Skeletal muscle cell (primary cell): ENCODE measurements around the gene HOXB6.

Experiments used
- DNase-seq: peaks from one replicate; pipeline ENCODE4 v3.0.0-alpha.2; 2010; ENCODE audit warnings: low read depth
- H3K4me3 ChIP-seq: 2 replicates; pipeline ENCODE4 v1.5.1; 2011; ENCODE audit warnings: low read depth, mild to moderate bottlenecking, control low read depth, low read length, moderate library complexity

Gene HOXB6

GRCh38 chr17:48597778-48598631, 6.8 kb downstream of the HOXB6 start:
- peak overlapping the region; percentile 51 for H3K4me3 ChIP-seq
- no peak for DNase-seq

GRCh38 chr17:48597528-48597777, 7.3 kb downstream of the HOXB6 start:
- peak overlapping the region; percentile 51 for H3K4me3 ChIP-seq
- no peak for DNase-seq

- H3K4me3 ChIP-seq, result peak overlapping the region; percentile 51
- no peak for DNase-seq
These were observed 7.9 kb downstream of the HOXB6 start for GRCh38 chr17:48596735-48597527.

- peak overlapping the region; percentile 51 for H3K4me3 ChIP-seq
- DNase-seq, result no peak
These were observed 8.6 kb downstream of the HOXB6 start for GRCh38 chr17:48596000-48596734.

GRCh38 chr17:48595278-48595999, 9.3 kb downstream of the HOXB6 start:
- DNase-seq, result no peak
- peak overlapping the region; percentile 51 for H3K4me3 ChIP-seq

GRCh38 chr17:48594538-48595277, 10.1 kb downstream of the HOXB6 start:
- H3K4me3 ChIP-seq, result peak overlapping the region; percentile 5
- DNase-seq, result no peak

- peak overlapping the region; percentile 44 for H3K4me3 ChIP-seq
- no peak for DNase-seq
These were observed 10.8 kb downstream of the HOXB6 start for GRCh38 chr17:48593840-48594537.

GRCh38 chr17:48593126-48593829, 11.5 kb downstream of the HOXB6 start, which contains the start of gene HOXB5:
Gene HOXB5 (minus strand): TSS chr17:48593779. CDS start chr17:48593682, 97 bp downstream.
- H3K4me3 ChIP-seq, result peak within 1 kb of the TSS; percentile 44
- DNase-seq, result no peak

- DNase-seq, result no peak
- peak overlapping the region; percentile 44 for H3K4me3 ChIP-seq
These were observed 12.2 kb downstream of the HOXB6 start for GRCh38 chr17:48592577-48592976.

GRCh38 chr17:48592057-48592514, 12.7 kb downstream of the HOXB6 start:
- peak overlapping the region; percentile 44 for H3K4me3 ChIP-seq
- DNase-seq, result no peak

- peak overlapping the region; percentile 44 for H3K4me3 ChIP-seq
These were observed 13.3 kb downstream of the HOXB6 start for GRCh38 chr17:48591255-48592056.

GRCh38 chr17:48590607-48591161, 14.1 kb downstream of the HOXB6 start:
- peak overlapping the region; percentile 24 for H3K4me3 ChIP-seq
- DNase-seq, result no peak

More at GRCh38 chr17:48591255-48592056, 13.3 kb downstream of the HOXB6 start:
- no peak for DNase-seq

- no peak for DNase-seq
- peak within 1 kb of the TSS; percentile 60 for H3K4me3 ChIP-seq
These were observed 14.8 kb downstream of the HOXB6 start, which contains the start of gene HOXB3 for GRCh38 chr17:48589831-48590606. Gene HOXB3 (minus strand): TSS chr17:48590241. CDS start chr17:48552474, 37,767 bp downstream.

- peak overlapping the region; percentile 60 for H3K4me3 ChIP-seq
- DNase-seq, result no peak
These were observed 15.5 kb downstream of the HOXB6 start for GRCh38 chr17:48589060-48589830.

- peak overlapping the region; percentile 60 for H3K4me3 ChIP-seq
- DNase-seq, result no peak
These were observed 16.3 kb downstream of the HOXB6 start for GRCh38 chr17:48588528-48588927.
